GM21515 (cell line): ENCODE measurements around the gene LRCH1.

Source experiments
- ATAC-seq: cut with Tn5 transposase; IDR thresholded peaks from one replicate; pipeline ENCODE4 v1.9.1; 2021; ENCODE audit not compliant: unreplicated experiment

Gene LRCH1

GRCh38 chr13:46687810-46688209 lies 134.8 kb downstream of the LRCH1 start:
- no peak for ATAC-seq

DNA sequence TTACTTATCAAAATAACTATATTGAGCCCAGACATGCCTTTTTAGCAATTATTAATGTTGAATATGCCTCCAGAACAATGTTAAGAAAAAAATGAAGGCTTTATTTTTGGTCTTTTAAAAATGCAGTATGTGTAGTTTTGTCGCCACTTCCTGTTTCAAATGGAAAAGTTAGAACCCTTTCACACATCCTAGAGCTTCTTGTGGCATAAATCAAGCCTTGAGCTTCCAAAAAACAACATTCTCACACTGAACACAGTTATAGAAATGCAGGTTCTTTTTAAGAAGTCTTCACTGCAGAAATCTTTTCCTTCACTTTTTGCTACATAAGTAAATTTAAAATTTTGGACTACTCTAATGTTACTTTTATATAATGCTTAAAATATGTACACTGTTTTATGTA lies 135.3 kb downstream of the LRCH1 start:
- ATAC-seq = no peak

DNA sequence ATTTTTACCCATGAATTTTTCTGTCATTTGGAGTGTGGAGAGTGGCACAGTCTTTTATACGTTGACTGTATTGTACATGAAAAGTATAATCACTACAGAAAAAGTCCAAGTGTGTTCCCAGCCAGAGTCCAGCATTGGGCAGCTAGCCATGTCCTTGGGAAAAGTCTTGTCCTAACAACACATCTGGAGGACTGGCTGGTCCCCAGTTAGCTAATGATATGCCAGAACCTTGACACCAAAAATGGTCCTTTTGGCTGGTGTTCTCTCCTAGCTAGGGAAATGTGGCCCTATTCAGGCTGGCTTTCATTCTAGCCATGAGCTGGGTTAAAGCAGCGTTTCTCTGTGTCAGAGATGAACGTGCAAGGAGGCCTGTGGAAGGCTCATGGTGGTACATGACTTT lies 145.0 kb downstream of the LRCH1 start:
- no peak for ATAC-seq

- no peak for ATAC-seq
These were observed 146.0 kb downstream of the LRCH1 start for GRCh38 chr13:46698910-46699460.

DNA sequence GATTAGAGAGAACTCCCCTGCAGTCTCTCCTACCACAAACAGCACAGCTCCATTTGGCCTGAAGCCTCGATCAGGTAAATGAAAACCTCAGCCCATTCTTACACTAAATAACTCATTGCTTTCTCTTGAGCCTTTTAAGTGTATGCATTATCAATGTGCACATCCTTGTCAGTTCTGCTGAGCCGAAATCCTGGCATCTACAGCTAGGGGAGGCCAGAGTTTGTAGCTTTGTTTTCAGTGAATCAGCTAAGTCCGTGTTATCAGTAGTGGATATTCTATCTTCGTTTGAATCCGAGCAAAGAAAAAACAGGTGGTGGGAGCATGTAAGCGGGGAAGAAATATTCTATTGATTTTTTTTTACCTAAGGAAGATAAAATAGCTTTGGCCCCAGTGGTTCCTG lies 159.6 kb downstream of the LRCH1 start:
- ATAC-seq = no peak

DNA sequence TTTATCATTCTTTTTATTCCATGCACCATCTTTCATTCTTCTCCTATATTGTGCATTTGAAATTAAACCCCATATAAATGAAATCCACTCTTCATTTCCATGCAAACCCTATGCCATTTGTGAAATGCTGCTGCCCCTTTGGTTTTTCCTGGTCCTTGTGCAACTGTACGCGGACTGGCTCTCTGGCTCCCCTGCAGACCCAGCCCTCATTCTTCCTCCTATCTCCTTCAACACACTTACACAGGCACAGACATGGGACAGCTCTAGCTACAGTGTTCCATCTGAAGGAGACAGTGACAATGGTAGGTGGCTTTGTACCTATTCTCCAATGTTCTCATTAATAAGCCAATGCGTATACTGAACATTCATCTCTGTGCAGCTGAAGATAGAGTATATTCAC lies 162.4 kb downstream of the LRCH1 start:
- no peak for ATAC-seq

- ATAC-seq = no peak
These were observed 163.9 kb downstream of the LRCH1 start for GRCh38 chr13:46716821-46717220.

DNA sequence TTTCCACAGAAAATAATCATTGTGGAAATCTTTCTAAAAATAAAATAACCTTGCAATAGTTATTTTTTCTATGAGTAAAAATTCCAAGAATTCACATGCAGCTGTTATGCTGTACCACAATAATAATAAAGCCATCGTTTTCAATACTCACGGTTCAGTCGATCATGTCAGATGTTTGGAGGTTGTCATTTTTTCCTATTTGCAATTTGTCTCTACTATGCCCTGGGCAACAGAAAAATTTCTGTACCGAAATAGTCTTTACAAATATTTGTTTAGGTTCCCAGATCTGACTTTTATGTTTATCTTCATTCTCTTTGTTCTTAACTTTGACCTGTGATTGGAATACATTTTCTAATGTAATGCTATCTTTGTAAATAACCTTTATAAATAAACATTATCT lies 164.3 kb downstream of the LRCH1 start:
- no peak for ATAC-seq

DNA sequence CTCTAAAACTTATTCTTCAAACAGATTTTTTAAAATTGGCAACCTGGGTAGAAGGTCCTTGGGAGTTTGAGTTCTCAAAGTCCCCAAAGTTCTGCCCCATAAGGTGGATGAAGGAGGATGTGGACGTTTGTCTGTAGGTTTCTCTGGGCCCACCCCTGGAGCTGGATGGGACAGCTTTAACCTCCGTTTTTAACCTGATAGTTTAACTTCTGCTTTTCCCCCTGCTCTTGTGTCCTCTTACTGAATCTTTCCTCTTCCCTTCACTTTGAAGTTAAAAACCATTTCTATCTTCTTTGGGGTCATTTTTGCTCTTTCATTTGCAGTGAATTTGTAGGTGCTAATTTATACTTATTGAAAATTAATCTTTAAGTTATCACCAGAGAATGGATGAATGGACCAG lies 164.9 kb downstream of the LRCH1 start:
- no peak for ATAC-seq

GRCh38 chr13:46720189-46720588 lies 167.2 kb downstream of the LRCH1 start:
- ATAC-seq = peak; percentile 64

GRCh38 chr13:46721054-46721453 lies 168.1 kb downstream of the LRCH1 start:
- no peak for ATAC-seq

DNA sequence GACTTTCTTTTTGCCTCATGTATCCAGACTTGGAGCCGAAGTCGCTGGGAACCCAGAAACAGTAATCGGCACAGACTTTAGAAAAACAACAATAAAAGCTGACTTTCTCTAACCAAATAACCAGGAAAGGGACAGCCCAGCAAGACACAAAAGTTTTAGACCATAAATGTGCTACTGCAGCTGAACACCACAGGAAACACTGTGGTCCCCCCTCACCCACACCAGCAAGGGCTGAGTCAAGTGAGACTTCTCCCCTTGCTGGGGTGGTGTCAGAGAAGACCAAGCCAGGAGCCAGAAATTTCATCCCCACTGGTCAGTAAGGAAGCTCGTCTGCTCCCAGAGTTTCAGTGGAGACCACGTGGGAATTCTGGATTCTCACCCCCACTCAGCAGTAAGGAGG lies 173.4 kb downstream of the LRCH1 start:
- ATAC-seq = no peak

- ATAC-seq = no peak
These were observed 175.8 kb downstream of the LRCH1 start for GRCh38 chr13:46728777-46729176.

- no peak for ATAC-seq
These were observed 178.6 kb downstream of the LRCH1 start for GRCh38 chr13:46731535-46731934.

DNA sequence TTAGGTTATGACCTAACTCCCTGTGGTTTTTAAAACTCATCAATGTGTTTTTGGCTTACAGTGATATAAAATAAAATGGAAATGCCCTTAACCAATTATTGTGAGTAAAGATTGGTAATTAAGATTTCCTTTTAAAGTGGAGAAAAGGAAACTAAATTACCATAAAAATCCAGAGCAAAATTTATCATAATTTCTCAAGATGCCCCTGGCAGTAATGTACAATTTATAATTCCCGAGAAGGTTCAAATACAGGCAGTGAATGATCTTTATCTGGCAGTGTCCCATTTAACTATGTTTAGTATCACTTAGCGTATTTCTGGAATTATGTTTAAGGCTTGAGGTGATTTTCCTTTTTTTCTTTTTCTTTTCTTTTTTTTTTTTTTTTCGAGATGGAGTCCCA lies 182.5 kb downstream of the LRCH1 start:
- no peak for ATAC-seq

- no peak for ATAC-seq
These were observed 183.8 kb downstream of the LRCH1 start for GRCh38 chr13:46736541-46737310.

DNA sequence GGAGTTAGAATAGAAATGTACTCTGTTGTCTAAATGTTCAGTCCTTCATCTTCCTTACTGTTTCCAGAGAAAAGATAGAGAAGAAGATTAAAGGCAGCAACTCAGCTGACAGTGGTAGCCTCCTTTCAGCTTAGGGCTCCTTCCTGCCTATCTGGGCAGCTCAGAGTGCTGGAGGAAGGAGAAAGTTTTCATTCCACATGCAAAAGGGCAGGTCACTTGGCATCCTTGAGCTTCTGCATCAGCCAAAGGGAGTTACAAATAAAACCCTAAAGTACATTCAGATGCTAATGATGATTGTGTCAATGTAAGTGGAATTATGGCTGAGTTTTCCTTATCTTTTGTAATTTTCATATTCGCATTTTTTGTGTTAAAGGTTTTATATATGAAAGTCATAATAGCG lies 185.1 kb downstream of the LRCH1 start:
- ATAC-seq = no peak

DNA sequence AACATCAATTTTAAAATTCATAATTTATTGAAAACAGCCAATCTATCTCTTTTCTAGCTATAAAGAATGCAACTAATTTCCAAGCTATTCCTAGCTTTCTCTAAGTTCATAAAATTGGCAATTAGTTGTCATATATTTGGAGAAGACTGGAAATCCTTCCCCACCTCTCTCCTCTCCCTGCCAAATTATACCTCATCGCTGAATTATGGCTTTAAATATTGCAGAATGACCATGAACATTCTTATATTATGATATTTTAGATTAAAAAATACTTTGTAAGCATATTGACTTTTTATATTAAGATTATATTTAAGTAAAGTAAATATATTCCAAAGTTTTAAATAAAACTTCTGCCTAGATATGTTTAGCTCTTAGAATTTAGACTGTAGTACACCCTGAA lies 185.8 kb downstream of the LRCH1 start:
- ATAC-seq = no peak

GRCh38 chr13:46739447-46740098 lies 186.6 kb downstream of the LRCH1 start:
- ATAC-seq = no peak

DNA sequence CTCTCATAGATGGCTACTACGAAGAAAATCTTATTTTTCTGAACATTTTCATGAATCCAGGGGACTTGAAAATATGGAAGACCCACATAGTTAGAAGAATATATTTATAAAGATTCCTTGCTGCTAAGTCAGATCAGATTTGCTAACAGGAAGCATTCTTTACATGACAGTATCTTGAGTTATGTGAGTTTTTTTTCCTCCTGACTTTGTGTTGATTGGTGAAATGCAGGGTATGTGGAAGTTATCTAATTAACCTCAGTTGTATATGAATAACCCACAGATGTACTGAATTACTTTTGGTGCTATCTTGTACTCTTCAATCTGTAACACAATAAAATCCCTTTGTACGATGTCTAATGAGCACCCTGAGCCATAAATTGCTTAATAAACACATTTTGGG lies 190.2 kb downstream of the LRCH1 start:
- ATAC-seq = no peak

DNA sequence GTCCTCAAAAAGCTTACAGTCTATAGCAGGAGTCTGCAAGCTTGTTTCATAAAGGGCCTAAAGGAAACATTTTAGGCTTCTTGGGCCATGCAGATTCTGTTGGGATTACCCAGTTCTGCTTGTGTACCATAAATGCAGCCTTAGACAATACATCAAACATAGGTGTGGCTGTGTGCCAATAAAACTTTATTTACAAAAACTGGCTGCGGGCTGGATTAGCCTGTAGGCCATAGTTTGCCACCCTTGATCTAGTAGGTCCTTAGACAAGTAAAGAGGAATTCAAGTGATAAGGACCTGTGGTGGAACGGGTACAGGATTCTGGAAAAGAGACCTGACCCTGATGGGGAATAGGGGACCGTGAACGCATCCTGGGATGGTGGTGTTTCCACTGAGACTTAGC lies 192.1 kb downstream of the LRCH1 start:
- ATAC-seq = no peak

DNA sequence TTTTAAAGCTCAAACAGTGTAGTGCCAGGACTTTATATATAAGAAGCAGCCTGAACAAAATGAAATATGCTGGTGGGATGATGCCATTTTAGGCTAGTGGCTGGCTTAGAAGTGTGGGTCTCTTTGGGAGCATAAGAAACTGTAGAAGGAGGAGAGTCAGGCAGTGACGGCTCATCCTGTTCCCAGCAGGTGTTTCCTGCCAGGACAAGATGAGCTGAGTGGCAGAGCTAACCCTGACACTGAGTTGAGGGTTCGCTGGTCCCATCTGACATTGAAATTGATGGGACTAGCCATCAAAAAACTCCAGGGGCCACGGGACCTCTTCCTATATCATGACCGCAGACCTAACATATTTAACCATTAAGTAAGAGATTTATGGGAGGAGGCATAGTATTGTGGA lies 192.7 kb downstream of the LRCH1 start:
- no peak for ATAC-seq
